Karpas-422 (cell line): ENCODE data around the gene SERINC2. TPM values are rescaled to one million over a fixed set of nuclear protein-coding genes. Genes with fewer than 3 reads are reported as not detected.

Experiments used
- DNase-seq: peaks from one replicate; pipeline ENCODE4 v3.0.0-alpha.2; 2015
- H2AFZ ChIP-seq: fragments of 200-600 bp; sonication (generic); 2 replicates; pipeline ENCODE4 v1.6.1; 2014; ENCODE audit warnings: antibody characterized with exemption, low read length, mixed read lengths
- H3K27ac ChIP-seq: fragments of 200-600 bp; sonication (generic); 2 replicates; pipeline ENCODE4 v1.5.1; 2014; ENCODE audit warnings: mild to moderate bottlenecking, low read length, moderate library complexity
- H3K27me3 ChIP-seq: fragments of 200-600 bp; sonication (generic); 2 replicates; pipeline ENCODE4 v1.6.1; 2014; ENCODE audit warnings: low read length, mixed read lengths
- H3K36me3 ChIP-seq: fragments of 200-600 bp; sonication (generic); 2 replicates; pipeline ENCODE4 v1.6.1; 2014; ENCODE audit warnings: low read length, mixed read lengths; ENCODE audit not compliant: insufficient read depth
- H3K4me1 ChIP-seq: fragments of 200-600 bp; sonication (generic); 2 replicates; pipeline ENCODE4 v1.6.1; 2014; ENCODE audit warnings: mild to moderate bottlenecking, low read length, mixed read lengths
- H3K4me2 ChIP-seq: fragments of 200-600 bp; sonication (generic); 2 replicates; pipeline ENCODE4 v1.6.1; 2014; ENCODE audit warnings: low read length, low read depth, mild to moderate bottlenecking; ENCODE audit not compliant: poor library complexity, severe bottlenecking
- H3K4me3 ChIP-seq: fragments of 200-600 bp; sonication (generic); 2 replicates; pipeline ENCODE4 v1.5.1; 2014; ENCODE audit warnings: mild to moderate bottlenecking, antibody characterized with exemption, low read length, mixed read lengths
- H3K79me2 ChIP-seq: fragments of 200-600 bp; sonication (generic); 2 replicates; pipeline ENCODE4 v1.6.1; 2014; ENCODE audit warnings: mild to moderate bottlenecking, low read length, mixed read lengths
- H3K9ac ChIP-seq: fragments of 200-600 bp; sonication (generic); 2 replicates; pipeline ENCODE4 v1.6.0; 2014; ENCODE audit warnings: low read length
- H3K9me2 ChIP-seq: fragments of 200-600 bp; sonication (generic), shearing (Covaris generic); replicated peaks from 2 replicates; pipeline ENCODE4 v1.6.0; 2014; ENCODE audit warnings: mild to moderate bottlenecking, low read length, moderate library complexity; ENCODE audit not compliant: insufficient read depth
- H3K9me3 ChIP-seq: fragments of 300-700, 200-600 bp; sonication (generic); 2 replicates; pipeline ENCODE4 v1.6.1; 2014; ENCODE audit warnings: low read length, mixed read lengths
- H4K20me1 ChIP-seq: fragments of 200-600 bp; sonication (generic); 2 replicates; pipeline ENCODE4 v1.6.1; 2014; ENCODE audit warnings: mild to moderate bottlenecking, antibody characterized with exemption, low read length, low read depth; ENCODE audit not compliant: insufficient read depth
- total RNA-seq: library from RNA; depleted of rRNA; stranded (reverse); fragments of >200 nt; shearing (Covaris generic); gene quantifications from 2 replicates; pipeline ENCODE4 v1.2.3, GENCODE V29; 2014; ENCODE audit warnings: low replicate concordance

The SERINC2 gene
- total RNA-seq, 1 experiment from 2014 or later: 2.7 TPM

DNA sequence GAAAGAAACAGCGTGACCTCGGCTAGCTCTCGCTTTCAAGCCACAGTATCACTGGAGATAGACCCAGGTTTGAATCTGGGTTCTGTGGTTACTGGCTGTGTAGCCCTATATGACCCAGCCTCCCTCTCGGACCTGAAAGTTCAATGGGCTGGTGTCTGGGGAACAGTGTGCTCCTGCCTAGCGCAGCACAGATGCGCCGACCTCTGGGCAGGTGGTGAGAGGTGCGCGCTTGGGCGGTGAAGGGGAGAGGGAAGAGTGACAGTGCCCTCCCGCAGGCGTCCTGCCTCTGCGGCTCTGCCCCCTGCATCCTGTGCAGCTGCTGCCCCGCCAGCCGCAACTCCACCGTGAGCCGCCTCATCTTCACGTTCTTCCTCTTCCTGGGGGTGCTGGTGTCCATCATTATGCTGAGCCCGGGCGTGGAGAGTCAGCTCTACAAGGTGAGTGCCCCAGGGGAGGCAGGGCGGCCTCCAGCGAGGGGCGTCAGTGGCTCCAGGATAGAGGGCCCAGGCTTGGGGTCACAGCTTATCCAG, 10.5 kb downstream of the SERINC2 start:
- peak overlapping the region; percentile 76 for H3K27ac ChIP-seq
- H3K79me2 ChIP-seq: no peaks in the 10 kb centered on the region
- H3K9ac ChIP-seq: peak overlapping the region; percentile 59
- H3K4me3 ChIP-seq: peak overlapping the region; percentile 53
- no peaks in the 10 kb centered on the region for H3K27me3 ChIP-seq
- H3K36me3 ChIP-seq: no peaks in the 10 kb centered on the region
- no peaks in the 10 kb centered on the region for H4K20me1 ChIP-seq
- DNase-seq: peak; percentile 92
- no peaks in the 10 kb centered on the region for H3K9me2 ChIP-seq
- H3K4me2 ChIP-seq: peak overlapping the region; percentile 72
- H3K4me1 ChIP-seq: peaks cover 43% of the 10 kb centered on the region
- H2AFZ ChIP-seq: no peak overlapping the region
- no peaks in the 10 kb centered on the region for H3K9me3 ChIP-seq

DNA sequence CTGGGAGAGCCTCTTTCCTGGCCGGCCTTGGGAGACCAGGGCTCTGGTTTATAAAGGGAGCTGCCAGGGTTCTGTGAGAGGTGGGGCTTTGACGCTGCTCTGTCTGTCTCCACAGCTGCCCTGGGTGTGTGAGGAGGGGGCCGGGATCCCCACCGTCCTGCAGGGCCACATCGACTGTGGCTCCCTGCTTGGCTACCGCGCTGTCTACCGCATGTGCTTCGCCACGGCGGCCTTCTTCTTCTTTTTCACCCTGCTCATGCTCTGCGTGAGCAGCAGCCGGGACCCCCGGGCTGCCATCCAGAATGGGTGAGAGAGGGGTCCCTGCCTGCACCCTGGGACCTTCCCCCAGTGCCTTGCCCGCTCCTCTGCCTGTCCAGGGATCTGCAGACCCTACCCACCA, 11.6 kb downstream of the SERINC2 start:
- Histone ChIP-seq H3K9me2 (no peaks in the 10 kb centered on the region), H3K27me3 (no peaks in the 10 kb centered on the region), H3K79me2 (no peaks in the 10 kb centered on the region), H4K20me1 (no peaks in the 10 kb centered on the region), H3K4me2 (peak overlapping the region; percentile 72), H3K27ac (no peak overlapping the region), H3K4me1 (peaks cover 43% of the 10 kb centered on the region), H3K9me3 (no peaks in the 10 kb centered on the region), H3K9ac (peak overlapping the region; percentile 59), H2AFZ (no peak overlapping the region), H3K4me3 (peak overlapping the region; percentile 53), H3K36me3 (no peaks in the 10 kb centered on the region)
- no peak for DNase-seq

DNA sequence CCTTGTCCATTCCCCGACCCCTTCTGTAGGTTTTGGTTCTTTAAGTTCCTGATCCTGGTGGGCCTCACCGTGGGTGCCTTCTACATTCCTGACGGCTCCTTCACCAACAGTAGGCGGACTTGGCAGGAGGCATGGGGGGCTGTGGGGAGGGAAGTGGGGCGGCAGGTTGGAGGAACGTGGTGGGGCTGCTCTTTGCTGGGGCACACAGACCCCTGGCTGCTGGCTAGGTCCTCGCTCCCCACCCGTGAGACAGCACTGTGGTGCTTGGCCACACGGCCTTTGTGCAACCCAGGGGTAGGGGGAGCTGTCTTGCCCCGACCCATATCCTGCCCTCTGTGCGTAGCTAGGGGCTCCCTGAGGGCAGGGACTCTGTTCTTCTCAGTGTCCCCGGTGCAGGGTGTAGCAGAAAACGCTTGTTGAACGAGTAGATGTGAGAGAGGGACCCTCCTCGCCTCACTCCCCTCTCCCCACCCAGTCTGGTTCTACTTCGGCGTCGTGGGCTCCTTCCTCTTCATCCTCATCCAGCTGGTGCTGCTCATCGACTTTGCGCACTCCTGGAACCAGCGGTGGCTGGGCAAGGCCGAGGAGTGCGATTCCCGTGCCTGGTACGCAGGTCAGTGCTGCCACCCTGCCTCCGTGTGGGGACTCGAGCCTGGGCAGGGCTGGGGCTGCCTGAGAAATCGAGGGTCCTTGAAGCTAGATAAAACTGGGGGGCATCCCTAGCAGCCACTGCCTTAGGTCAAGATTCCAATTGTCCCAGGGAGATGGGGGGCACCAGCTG, 12.5 kb downstream of the SERINC2 start:
- Histone ChIP-seq H3K4me1 (peaks cover 39% of the 10 kb centered on the region), H4K20me1 (no peaks in the 10 kb centered on the region), H3K4me3 (no peak overlapping the region), H3K9me2 (no peaks in the 10 kb centered on the region), H3K79me2 (no peaks in the 10 kb centered on the region), H3K4me2 (no peak overlapping the region), H3K9me3 (no peaks in the 10 kb centered on the region), H3K9ac (no peak overlapping the region), H3K27me3 (no peaks in the 10 kb centered on the region), H3K36me3 (no peaks in the 10 kb centered on the region), H3K27ac (no peak overlapping the region), H2AFZ (no peak overlapping the region)
- no peak for DNase-seq

DNA sequence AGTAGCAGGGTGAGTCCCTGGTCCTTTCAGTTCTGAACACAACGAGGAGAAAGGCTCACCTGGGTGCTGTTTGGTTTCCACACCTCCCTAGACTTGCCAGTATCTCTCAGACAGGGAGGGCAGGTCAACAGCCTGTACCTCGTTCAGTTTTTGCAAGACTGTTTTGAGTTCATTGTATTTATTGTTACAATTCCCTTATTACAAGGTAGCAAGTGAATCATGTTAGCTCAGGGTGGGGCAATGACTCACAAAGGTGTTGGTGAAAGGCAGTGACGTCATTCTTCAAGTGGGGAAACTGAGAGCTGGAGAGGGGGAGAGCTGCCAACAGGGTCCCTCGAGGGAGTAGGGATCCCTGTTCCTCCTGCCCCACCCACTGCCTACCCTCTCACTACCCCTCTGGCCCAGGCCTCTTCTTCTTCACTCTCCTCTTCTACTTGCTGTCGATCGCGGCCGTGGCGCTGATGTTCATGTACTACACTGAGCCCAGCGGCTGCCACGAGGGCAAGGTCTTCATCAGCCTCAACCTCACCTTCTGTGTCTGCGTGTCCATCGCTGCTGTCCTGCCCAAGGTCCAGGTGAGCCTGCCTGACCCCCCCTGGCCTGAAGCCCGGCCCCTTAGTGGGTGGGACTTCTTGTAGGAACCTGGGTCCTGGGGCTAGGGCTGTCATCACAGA, 13.4 kb downstream of the SERINC2 start:
- Histone ChIP-seq H3K79me2 (no peaks in the 10 kb centered on the region), H3K36me3 (no peaks in the 10 kb centered on the region), H4K20me1 (no peaks in the 10 kb centered on the region), H3K27ac (no peak overlapping the region), H3K9me3 (no peaks in the 10 kb centered on the region), H3K4me2 (no peak overlapping the region), H2AFZ (no peak overlapping the region), H3K27me3 (no peaks in the 10 kb centered on the region), H3K4me1 (peaks cover 33% of the 10 kb centered on the region), H3K4me3 (no peak overlapping the region), H3K9ac (no peak overlapping the region), H3K9me2 (no peaks in the 10 kb centered on the region)
- DNase-seq: no peak

DNA sequence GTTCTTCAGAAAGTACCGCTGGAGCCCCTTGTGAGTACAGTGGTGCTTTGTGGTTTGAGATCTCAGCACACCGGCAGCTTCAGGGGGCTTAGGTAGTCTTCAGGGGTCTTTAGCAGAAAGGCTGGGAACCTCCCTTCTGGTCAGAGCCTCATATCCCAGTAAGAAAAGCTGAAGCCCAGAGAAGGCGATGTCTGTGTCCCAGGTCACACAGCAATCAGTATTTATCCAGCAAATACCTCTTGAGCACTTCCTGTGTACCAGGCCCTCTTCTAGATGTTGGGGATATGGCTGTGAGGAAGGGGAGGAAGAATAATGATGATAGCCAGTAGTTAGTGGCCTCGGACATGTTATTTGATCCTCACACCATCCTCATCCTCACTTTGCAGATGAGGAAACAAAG, 14.3 kb downstream of the SERINC2 start:
- Histone ChIP-seq H3K79me2 (no peaks in the 10 kb centered on the region), H3K27ac (no peak overlapping the region), H4K20me1 (no peaks in the 10 kb centered on the region), H3K36me3 (no peaks in the 10 kb centered on the region), H3K9me2 (no peaks in the 10 kb centered on the region), H3K4me3 (no peak overlapping the region), H3K27me3 (no peaks in the 10 kb centered on the region), H3K9me3 (no peaks in the 10 kb centered on the region), H3K4me2 (no peak overlapping the region), H3K4me1 (peaks cover 26% of the 10 kb centered on the region), H3K9ac (no peak overlapping the region), H2AFZ (no peak overlapping the region)
- DNase-seq: no peak

DNA sequence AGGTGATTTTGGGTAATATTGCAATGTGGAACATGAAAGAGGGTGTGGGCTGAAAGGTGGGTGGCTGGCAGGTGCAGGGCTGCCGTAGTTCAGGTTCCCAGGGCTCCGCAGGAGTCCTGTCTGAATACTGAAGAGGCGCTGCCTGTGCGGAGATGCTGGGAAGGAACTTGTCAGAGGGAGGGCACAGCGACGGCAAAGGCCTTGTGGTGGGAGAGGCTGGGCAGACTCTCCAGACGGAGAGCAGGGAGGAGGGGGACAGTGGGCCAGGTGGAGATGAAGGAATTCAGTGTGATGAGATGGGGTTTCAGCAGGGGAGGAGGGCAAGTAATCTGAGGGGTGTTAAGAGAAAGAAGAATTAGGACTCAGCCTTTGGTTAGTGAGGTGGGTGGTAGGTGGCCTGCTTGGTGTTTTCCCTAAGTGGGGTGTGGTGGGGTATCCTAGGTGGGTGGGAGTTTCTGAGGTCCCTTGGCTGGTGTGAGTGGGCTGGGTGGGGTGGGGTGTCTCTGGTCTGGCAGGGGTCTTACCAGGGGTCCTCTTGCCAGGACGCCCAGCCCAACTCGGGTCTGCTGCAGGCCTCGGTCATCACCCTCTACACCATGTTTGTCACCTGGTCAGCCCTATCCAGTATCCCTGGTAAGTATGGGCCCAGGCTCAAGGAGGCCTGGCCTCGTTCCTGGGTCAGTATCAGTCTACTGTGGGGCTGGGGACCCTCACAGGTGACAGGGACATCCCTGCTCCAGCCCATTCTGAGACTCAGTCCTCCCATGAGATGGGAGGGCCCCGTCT, 15.6 kb downstream of the SERINC2 start:
- H3K9me3 ChIP-seq: no peaks in the 10 kb centered on the region
- H3K79me2 ChIP-seq: no peaks in the 10 kb centered on the region
- H3K9ac ChIP-seq: no peak overlapping the region
- H3K4me1 ChIP-seq: peaks cover 14% of the 10 kb centered on the region
- no peaks in the 10 kb centered on the region for H3K27me3 ChIP-seq
- H3K4me3 ChIP-seq: no peak overlapping the region
- no peak overlapping the region for H2AFZ ChIP-seq
- H3K4me2 ChIP-seq: no peak overlapping the region
- no peaks in the 10 kb centered on the region for H3K9me2 ChIP-seq
- H4K20me1 ChIP-seq: no peaks in the 10 kb centered on the region
- no peaks in the 10 kb centered on the region for H3K36me3 ChIP-seq
- no peak overlapping the region for H3K27ac ChIP-seq
- no peak for DNase-seq

DNA sequence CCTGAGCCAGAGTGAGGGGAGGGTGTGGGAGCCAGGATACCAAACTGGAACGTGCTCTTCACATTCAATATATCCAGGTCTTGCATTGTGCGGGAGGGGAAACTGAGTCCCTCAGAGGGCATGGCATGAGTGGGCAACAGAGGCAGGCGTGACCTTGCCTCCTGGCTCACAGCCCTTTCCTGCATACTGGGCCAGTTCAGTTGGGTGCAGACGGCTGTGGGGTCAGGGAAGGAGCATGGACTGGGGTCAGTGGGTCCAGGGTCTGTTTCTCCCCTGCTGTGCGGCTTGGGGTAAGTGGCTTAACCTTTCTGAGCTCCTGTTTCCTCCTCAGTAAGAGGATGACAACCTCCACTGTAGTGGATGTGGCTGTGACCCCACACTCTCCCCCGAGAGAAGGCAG, 16.6 kb downstream of the SERINC2 start:
- Histone ChIP-seq H4K20me1 (no peaks in the 10 kb centered on the region), H3K4me3 (no peak overlapping the region), H3K36me3 (no peaks in the 10 kb centered on the region), H3K4me1 (peaks cover 4% of the 10 kb centered on the region), H3K9me3 (no peaks in the 10 kb centered on the region), H3K27ac (no peak overlapping the region), H3K4me2 (no peak overlapping the region), H3K9ac (no peak overlapping the region), H3K79me2 (no peaks in the 10 kb centered on the region), H3K27me3 (no peaks in the 10 kb centered on the region), H2AFZ (no peak overlapping the region), H3K9me2 (no peaks in the 10 kb centered on the region)
- DNase-seq: no peak
